Stomach (tissue), 9 donors: Measurements from ENCODE around the gene SLC24A1. TPM values are rescaled to one million over a fixed set of nuclear protein-coding genes. Genes with fewer than 3 reads are reported as not detected.

Experiments
- DNase-seq, 2 donors: peaks; one replicate each; pipeline versions ENCODE4 v3.0.0 to v3.0.0-alpha.2; 2013 to 2019
- H3K27ac ChIP-seq, 5 donors: fragments of 200-600 bp in 4 of 5; sonication (generic) in 4 of 5; one replicate each; pipeline ENCODE4 v1.5.1; 2013 to 2019; ENCODE audit warnings: mild to moderate bottlenecking in 1 of 5, moderate library complexity in 1 of 5
- H3K27me3 ChIP-seq, 3 donors: fragments of 200-600 bp; sonication (generic); one replicate each; pipeline ENCODE4 v1.5.1; 2017 to 2019; ENCODE audit warnings: mixed run types in 1 of 3
- H3K36me3 ChIP-seq, 4 donors: fragments of 200-600 bp; sonication (generic); 1 replicate in 3 of 4; 2 replicates in 1 of 4; pipeline ENCODE4 v1.5.1; 2016 to 2019
- H3K4me1 ChIP-seq, 4 donors: fragments of 200-600 bp; sonication (generic); one replicate each; pipeline ENCODE4 v1.5.1; 2016 to 2019
- H3K4me3 ChIP-seq, 4 donors: fragments of 200-600 bp; sonication (generic) in 3 of 4; one replicate each; pipeline ENCODE4 v1.5.1; 2016 to 2019; ENCODE audit warnings: mild to moderate bottlenecking in 1 of 4
- H3K9me3 ChIP-seq, 4 donors: fragments of 200-600 bp; sonication (generic); one replicate each; pipeline ENCODE4 v1.5.1; 2016 to 2019
- CTCF ChIP-seq, 7 experiments: fragments of 450-650 bp in 4 of 7; fragments of 200-600 bp in 3 of 7; sonication (generic) in 3 of 7; IDR thresholded peaks; one replicate each; pipeline ENCODE4 v1.5.1; 2016 to 2019; ENCODE audit warnings: antibody characterized with exemption in 7 of 7, control low read depth in 2 of 7, mild to moderate bottlenecking in 1 of 7
- EP300 ChIP-seq: sonication (generic); formaldehyde crosslinking; IDR thresholded peaks from one replicate; pipeline ENCODE4 v1.6.1; 2017; ENCODE audit warnings: antibody characterized with exemption
- POLR2A ChIP-seq, 4 donors: fragments of 450-650 bp; IDR thresholded peaks; one replicate each; pipeline ENCODE4 v1.6.1; 2016; ENCODE audit warnings: antibody characterized with exemption in 4 of 4, control low read depth in 2 of 4, mild to moderate bottlenecking in 1 of 4, moderate library complexity in 1 of 4
- POLR2AphosphoS5 ChIP-seq, 3 donors: sonication (generic); formaldehyde crosslinking; IDR thresholded peaks; one replicate each; pipeline ENCODE4 v1.6.1; 2016; ENCODE audit warnings: antibody characterized with exemption in 3 of 3
- WGBS, 5 donors: extraction: QIAGEN DNeasy Blood & Tissue Kit in 3 of 5; methylation state at CpG; one replicate each; pipeline versions ENCODE4 v1.1.5 to v1.1.7; 2013 to 2018; 5-methylcytosine and 5-hydroxymethylcytosine counted together
- intact Hi-C: fragments of 100-400 bp; cut with DNase I; formaldehyde crosslinking; loops from one replicate; pipeline ENCODE4 v1.15.1; 2023; ENCODE audit warnings: low total_unique reads
- polyA plus RNA-seq, 3 donors: library from polyadenylated mRNA; stranded (reverse); fragments of 200-250 nt; gene quantifications; one replicate each; pipeline ENCODE4 v1.2.3, GENCODE V29; 2013
- total RNA-seq, 5 donors: library from RNA; depleted of rRNA; stranded (reverse); fragments of >200 nt; gene quantifications; one replicate each; pipeline versions ENCODE4 v1.1.0 to v1.2.3, GENCODE V29; 2014 to 2016
- donor health status: healthy with polysubstance abuse.
- donor health status: Bipolar disorder and iron deficiency.
- donor health status: healthy.

The SLC24A1 gene
- total and polyA plus RNA-seq, 8 donors, result 1.3 to 18.5 (median 6.0) TPM; not detected in 1

GRCh38 chr15:65676123-65676522, 54.4 kb downstream of the SLC24A1 start:
- Histone ChIP-seq H3K4me1 (no peaks in the 10 kb centered on the region), H3K4me3 (no peak overlapping the region), H3K27me3 (no peaks in the 10 kb centered on the region), H3K9me3 (no peaks in the 10 kb centered on the region), H3K27ac (no peak overlapping the region), H3K36me3 (peaks cover 6 to 52% (median 47%) of the 10 kb centered on the region in 4 donors)
- intact Hi-C loops, result no loop called here
- 88 to 93% (median 93%) methylated on average over 2 of the region's 2 CpGs for WGBS, 5 donors
- TF ChIP-seq POLR2AphosphoS5 (IDR thresholded peaks at IDR 0.05) (no peak), EP300 (no peak), CTCF (IDR thresholded peaks at IDR 0.05) (no peak), POLR2A (IDR thresholded peaks at IDR 0.05) (no peak)
- no peak for DNase-seq

- H3K9me3 ChIP-seq, result no peaks in the 10 kb centered on the region
- H3K36me3 ChIP-seq, result peaks cover 0 to 10% (median 6%) of the 10 kb centered on the region in 4 donors
- no peak overlapping the region for H3K4me3 ChIP-seq
- intact Hi-C loops, result no loop called here
- no peak overlapping the region for H3K27ac ChIP-seq
- H3K4me1 ChIP-seq, result no peaks in the 10 kb centered on the region
- TF ChIP-seq EP300 (no peak), POLR2AphosphoS5 (IDR thresholded peaks at IDR 0.05) (no peak), CTCF (IDR thresholded peaks at IDR 0.05) (no peak), POLR2A (IDR thresholded peaks at IDR 0.05) (no peak)
- no peaks in the 10 kb centered on the region for H3K27me3 ChIP-seq
- 97 to 100% (median 100%) methylated on average over 1 of the region's 1 CpG for WGBS, 5 donors
- DNase-seq, result no peak
Measured at GRCh38 chr15:65680544-65680943, 58.8 kb downstream of the SLC24A1 start.

GRCh38 chr15:65682404-65682911, 60.7 kb downstream of the SLC24A1 start:
- no peak for DNase-seq
- no peaks in the 10 kb centered on the region for H3K9me3 ChIP-seq
- H3K27me3 ChIP-seq, result no peaks in the 10 kb centered on the region
- intact Hi-C loops, result no loop called here
- no peak overlapping the region for H3K4me3 ChIP-seq
- TF ChIP-seq POLR2AphosphoS5 (IDR thresholded peaks at IDR 0.05) (no peak), POLR2A (IDR thresholded peaks at IDR 0.05) (no peak), CTCF (IDR thresholded peaks at IDR 0.05) (no peak), EP300 (no peak)
- no peaks in the 10 kb centered on the region for H3K4me1 ChIP-seq
- no peaks in the 10 kb centered on the region for H3K36me3 ChIP-seq
- 84 to 96% (median 93%) methylated on average over 2 of the region's 2 CpGs for WGBS, 5 donors
- no peak overlapping the region for H3K27ac ChIP-seq

GRCh38 chr15:65688462-65688861, 66.7 kb downstream of the SLC24A1 start:
- intact Hi-C loops, result no loop called here
- WGBS, 5 donors, result 92 to 100% (median 97%) methylated on average over 1 of the region's 1 CpG
- Histone ChIP-seq H3K27ac (no peak overlapping the region), H3K36me3 (peaks cover 13 to 56% (median 48%) of the 10 kb centered on the region in 4 donors), H3K4me1 (no peaks in the 10 kb centered on the region), H3K4me3 (no peak overlapping the region), H3K27me3 (no peaks in the 10 kb centered on the region), H3K9me3 (no peaks in the 10 kb centered on the region)
- TF ChIP-seq POLR2AphosphoS5 (IDR thresholded peaks at IDR 0.05) (no peak), CTCF (IDR thresholded peaks at IDR 0.05) (no peak), POLR2A (IDR thresholded peaks at IDR 0.05) (no peak), EP300 (no peak)
- no peak for DNase-seq
